Keratinocyte (primary cell): ENCODE results near the gene ERC1.

ENCODE experiments used
- EZH2 ChIP-seq: IDR thresholded peaks from one replicate; pipeline ENCODE4 v1.6.1; 2012; ENCODE audit warnings: inconsistent platforms, mild to moderate bottlenecking, low read length, moderate library complexity
- TF ChIP-seq, protein P1 (sequence below), 3 experiments: IDR thresholded peaks in 1 of 3; conservative IDR thresholded peaks in 1 of 3; optimal IDR thresholded peaks in 1 of 3; 2 replicates in 2 of 3; 3 replicates in 1 of 3; pipeline versions ENCODE3 to v1.5.1; 2011; ENCODE audit warnings: low read length in 3 of 3, mild to moderate bottlenecking in 3 of 3, moderate library complexity in 2 of 3, control low read depth in 1 of 3, inconsistent platforms in 1 of 3; ENCODE audit not compliant: insufficient read depth in 2 of 3; ENCODE audit errors: extremely low read depth in 1 of 3

- TF ChIP-seq, protein P1, sequence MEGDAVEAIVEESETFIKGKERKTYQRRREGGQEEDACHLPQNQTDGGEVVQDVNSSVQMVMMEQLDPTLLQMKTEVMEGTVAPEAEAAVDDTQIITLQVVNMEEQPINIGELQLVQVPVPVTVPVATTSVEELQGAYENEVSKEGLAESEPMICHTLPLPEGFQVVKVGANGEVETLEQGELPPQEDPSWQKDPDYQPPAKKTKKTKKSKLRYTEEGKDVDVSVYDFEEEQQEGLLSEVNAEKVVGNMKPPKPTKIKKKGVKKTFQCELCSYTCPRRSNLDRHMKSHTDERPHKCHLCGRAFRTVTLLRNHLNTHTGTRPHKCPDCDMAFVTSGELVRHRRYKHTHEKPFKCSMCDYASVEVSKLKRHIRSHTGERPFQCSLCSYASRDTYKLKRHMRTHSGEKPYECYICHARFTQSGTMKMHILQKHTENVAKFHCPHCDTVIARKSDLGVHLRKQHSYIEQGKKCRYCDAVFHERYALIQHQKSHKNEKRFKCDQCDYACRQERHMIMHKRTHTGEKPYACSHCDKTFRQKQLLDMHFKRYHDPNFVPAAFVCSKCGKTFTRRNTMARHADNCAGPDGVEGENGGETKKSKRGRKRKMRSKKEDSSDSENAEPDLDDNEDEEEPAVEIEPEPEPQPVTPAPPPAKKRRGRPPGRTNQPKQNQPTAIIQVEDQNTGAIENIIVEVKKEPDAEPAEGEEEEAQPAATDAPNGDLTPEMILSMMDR (optimal IDR thresholded peaks at IDR 0.05 in 1 of 3, IDR thresholded peaks at IDR 0.05 in 1 of 3, conservative IDR thresholded peaks at IDR 0.05 in 1 of 3; ENCODE audit: extremely low read depth in 1 of 3, insufficient read depth in 2 of 3, low read length in 3 of 3): no peak
- TF ChIP-seq EZH2: no peak
Observed at GRCh38 chr12:958588-959123, 32.4 kb upstream of the ERC1 start.
